IMR-90 (cell line): Measurements from ENCODE around the gene SLC25A21. TPM values are rescaled to one million over a fixed set of nuclear protein-coding genes. Genes with fewer than 3 reads are reported as not detected.

ENCODE experiments used
- ATAC-seq: fragments of 200-7000 bp; cut with Tn5 transposase; 2 replicates; pipeline ENCODE4 v1.9.1; 2020; ENCODE audit warnings: low read depth, mild to moderate bottlenecking, moderate library complexity
- BruUV-seq: library from RNA; stranded (reverse); fragments of 400-500 nt; replicated peaks from 2 replicates; lab custom pipeline; 2021; lab: Mats Ljungman, UMichigan
- CTCF ChIA-PET: fragments of 300-600 bp; formaldehyde crosslinking; extraction: SDS; loops from one replicate; lab custom pipeline; 2021; ENCODE audit warnings: antibody characterized with exemption; lab: Yijun Ruan, JAX
- POLR2A ChIA-PET: fragments of 300-600 bp; sonication (Branson Sonifier 250); formaldehyde crosslinking; loops from one replicate; lab custom pipeline; 2022; ENCODE audit warnings: antibody characterized with exemption; ENCODE audit not compliant: unreplicated experiment; lab: Charles Lee
- DNase-seq: peaks from one replicate; pipeline ENCODE4 v3.0.0; 2013
- H2AFZ ChIP-seq: replicated peaks from 2 replicates; pipeline ENCODE3; 2013; ENCODE audit warnings: low read length, mild to moderate bottlenecking; ENCODE audit not compliant: poor library complexity
- H2AK5ac ChIP-seq: 2 replicates; pipeline ENCODE4 v1.6.1; 2013; ENCODE audit warnings: low read depth, low read length, inconsistent platforms
- H2AK9ac ChIP-seq: replicated peaks from 2 replicates; pipeline ENCODE3; 2013; ENCODE audit warnings: mild to moderate bottlenecking, low read depth, low read length, moderate library complexity; ENCODE audit not compliant: poor library complexity
- H2BK120ac ChIP-seq: 2 replicates; pipeline ENCODE4 v1.6.1; 2013; ENCODE audit warnings: low read depth, low read length, inconsistent platforms
- H2BK15ac ChIP-seq: 3 replicates; pipeline ENCODE4 v1.6.1; 2013; ENCODE audit warnings: low read depth, low read length, inconsistent platforms
- H2BK20ac ChIP-seq: 2 replicates; pipeline ENCODE4 v1.6.1; 2013; ENCODE audit warnings: low read depth, mild to moderate bottlenecking, inconsistent platforms, low read length, moderate library complexity
- H2BK5ac ChIP-seq: 2 replicates; pipeline ENCODE4 v1.6.1; 2013; ENCODE audit warnings: mild to moderate bottlenecking, low read depth, low read length, inconsistent platforms; ENCODE audit not compliant: poor library complexity, severe bottlenecking
- H3K14ac ChIP-seq: replicated peaks from 2 replicates; pipeline ENCODE4 v1.6.1; 2013; ENCODE audit warnings: low read depth, low read length, inconsistent platforms
- H3K18ac ChIP-seq: 2 replicates; pipeline ENCODE4 v1.6.1; 2013; ENCODE audit warnings: low read depth, low read length, control low read depth
- H3K23ac ChIP-seq: 2 replicates; pipeline ENCODE4 v1.6.1; 2013; ENCODE audit warnings: low read depth, low read length, inconsistent platforms
- H3K27ac ChIP-seq: 2 replicates; pipeline ENCODE4 v1.5.1; 2013; ENCODE audit warnings: mild to moderate bottlenecking, control low read depth, low read length; ENCODE audit not compliant: insufficient read depth
- H3K27me3 ChIP-seq: 2 replicates; pipeline ENCODE4 v1.6.1; 2013; ENCODE audit warnings: low read length; ENCODE audit not compliant: control insufficient read depth, insufficient read depth
- H3K36me3 ChIP-seq: 2 replicates; pipeline ENCODE4 v1.6.1; 2013; ENCODE audit warnings: low read length, mixed read lengths; ENCODE audit not compliant: control insufficient read depth, insufficient read depth
- H3K4ac ChIP-seq: 2 replicates; pipeline ENCODE4 v1.6.1; 2013; ENCODE audit warnings: low read depth, low read length, inconsistent platforms
- H3K4me1 ChIP-seq: 2 replicates; pipeline ENCODE4 v1.6.1; 2013; ENCODE audit warnings: low read length, mixed read lengths; ENCODE audit not compliant: control insufficient read depth, insufficient read depth
- H3K4me2 ChIP-seq: 2 replicates; pipeline ENCODE4 v1.6.1; 2013; ENCODE audit warnings: low read depth, mild to moderate bottlenecking, control low read depth, low read length, moderate library complexity
- H3K4me3 ChIP-seq: 2 replicates; pipeline ENCODE4 v1.5.1; 2013; ENCODE audit warnings: low read depth, mild to moderate bottlenecking, control low read depth, low read length, moderate library complexity; ENCODE audit not compliant: insufficient read depth
- H3K56ac ChIP-seq: 2 replicates; pipeline ENCODE4 v1.6.1; 2013; ENCODE audit warnings: low read length, inconsistent platforms; ENCODE audit not compliant: insufficient read depth; ENCODE audit errors: extremely low read depth
- H3K79me1 ChIP-seq, 2 experiments: 2 replicates each; pipeline ENCODE4 v1.6.1; 2013; ENCODE audit warnings: low read length in 2 of 2, inconsistent platforms in 1 of 2, low read depth in 1 of 2
- H3K9ac ChIP-seq: 2 replicates; pipeline ENCODE4 v1.6.1; 2013; ENCODE audit warnings: low read depth, low read length, control low read depth
- H3K9me1 ChIP-seq: 2 replicates; pipeline ENCODE4 v1.6.1; 2013; ENCODE audit warnings: low read length, inconsistent platforms; ENCODE audit not compliant: insufficient read depth
- H3K9me3 ChIP-seq: 2 replicates; pipeline ENCODE4 v1.6.1; 2013; ENCODE audit warnings: low read length; ENCODE audit not compliant: control insufficient read depth, insufficient read depth
- H4K20me1 ChIP-seq: 2 replicates; pipeline ENCODE4 v1.6.1; 2013; ENCODE audit warnings: low read length, inconsistent platforms; ENCODE audit not compliant: insufficient read depth
- H4K5ac ChIP-seq: 2 replicates; pipeline ENCODE4 v1.6.1; 2013; ENCODE audit warnings: mild to moderate bottlenecking, low read depth, low read length, control low read depth
- H4K8ac ChIP-seq, 2 experiments: 2 replicates each; pipeline ENCODE4 v1.6.1; 2013; ENCODE audit warnings: low read depth in 2 of 2, low read length in 2 of 2, control low read depth in 1 of 2, inconsistent platforms in 1 of 2
- H4K91ac ChIP-seq: 2 replicates; pipeline ENCODE4 v1.6.1; 2013; ENCODE audit warnings: low read depth, low read length, inconsistent platforms; ENCODE audit not compliant: insufficient read depth
- BHLHE40 ChIP-seq: fragments of 150-350 bp; IDR thresholded peaks from 2 replicates; pipeline ENCODE4 v1.6.1; 2016; ENCODE audit warnings: mild to moderate bottlenecking, low read depth, low read length
- CEBPB ChIP-seq: IDR thresholded peaks from 2 replicates; pipeline ENCODE4 v1.6.1; 2012; ENCODE audit warnings: low read depth, low read length, improper control_type of control experiment
- CHD1 ChIP-seq: IDR thresholded peaks from 2 replicates; pipeline ENCODE4 v1.6.1; 2012; ENCODE audit warnings: low read depth, low read length, improper control_type of control experiment
- ELK1 ChIP-seq: fragments of 150-350 bp; IDR thresholded peaks from 2 replicates; pipeline ENCODE4 v1.6.1; 2016; ENCODE audit warnings: low read depth, mild to moderate bottlenecking, low read length, moderate library complexity, borderline replicate concordance
- FOS ChIP-seq: fragments of 150-350 bp; IDR thresholded peaks from 2 replicates; pipeline ENCODE4 v1.6.1; 2016; ENCODE audit warnings: low read depth, low read length
- MAFK ChIP-seq: IDR thresholded peaks from 2 replicates; pipeline ENCODE4 v1.6.1; 2012; ENCODE audit warnings: low read depth, low read length, improper control_type of control experiment
- MAZ ChIP-seq: IDR thresholded peaks from 2 replicates; pipeline ENCODE4 v1.6.1; 2012; ENCODE audit warnings: low read depth, mild to moderate bottlenecking, low read length, improper control_type of control experiment, moderate library complexity, borderline replicate concordance
- MXI1 ChIP-seq: IDR thresholded peaks from 2 replicates; pipeline ENCODE4 v1.6.1; 2012; ENCODE audit warnings: low read depth, mild to moderate bottlenecking, low read length, moderate library complexity, borderline replicate concordance
- NFE2L2 ChIP-seq: fragments of 150-350 bp; IDR thresholded peaks from 2 replicates; pipeline ENCODE4 v1.6.1; 2016; ENCODE audit warnings: low read depth, mild to moderate bottlenecking, low read length
- POLR2A ChIP-seq: IDR thresholded peaks from 2 replicates; pipeline ENCODE4 v1.6.1; 2012; ENCODE audit warnings: mild to moderate bottlenecking, low read depth, low read length
- RAD21 ChIP-seq: IDR thresholded peaks from 2 replicates; pipeline ENCODE4 v1.6.1; 2012; ENCODE audit warnings: low read length, improper control_type of control experiment
- RCOR1 ChIP-seq: IDR thresholded peaks from 2 replicates; pipeline ENCODE4 v1.6.1; 2012; ENCODE audit warnings: mild to moderate bottlenecking, low read length, improper control_type of control experiment; ENCODE audit not compliant: insufficient replicate concordance
- RFX5 ChIP-seq: IDR thresholded peaks from 2 replicates; pipeline ENCODE4 v1.8.0; 2012; ENCODE audit warnings: low read depth, mild to moderate bottlenecking, low read length, moderate library complexity
- SMC3 ChIP-seq: fragments of 150-350 bp; IDR thresholded peaks from 2 replicates; pipeline ENCODE4 v1.6.1; 2016; ENCODE audit warnings: low read depth, mild to moderate bottlenecking, antibody characterized with exemption, low read length, moderate library complexity
- USF2 ChIP-seq: fragments of 150-350 bp; IDR thresholded peaks from 2 replicates; pipeline ENCODE4 v1.6.1; 2017; ENCODE audit warnings: mild to moderate bottlenecking, antibody characterized with exemption, low read length, low read depth
- WGBS, 2 experiments: methylation state at CpG; one replicate each; pipeline versions ENCODE4 v1.1.5 to v1.1.7; 2013; ENCODE audit warnings: missing lambda C conversion rate in 2 of 2; ENCODE audit not compliant: insufficient read length in 1 of 2; ENCODE audit errors: extremely low coverage in 2 of 2; 5-methylcytosine and 5-hydroxymethylcytosine counted together
- dilution Hi-C: fragments of 300-500 bp; cut with HindIII; formaldehyde crosslinking; loops from one replicate; pipeline ENCODE4 v1.14.3; 2018; ENCODE audit warnings: low sequenced_read_pairs; ENCODE audit not compliant: unreplicated experiment
- in situ Hi-C: fragments of 300-500 bp; cut with MboI; formaldehyde crosslinking; loops from 3 replicates; pipeline ENCODE4 v1.14.3; 2019; ENCODE audit warnings: low sequenced_read_pairs, inconsistent platforms, mixed read lengths
- intact Hi-C: fragments of 100-400 bp; cut with micrococcal nuclease; formaldehyde crosslinking; loops from 2 replicates; pipeline ENCODE4 v1.10.0; 2022
- polyA plus RNA-seq, 3 experiments: library from polyadenylated mRNA; depleted of rRNA; stranded (reverse); fragments of >200 nt; gene quantifications; 2 replicates each; pipeline ENCODE4 v1.2.3, GENCODE V29; 2012; ENCODE audit warnings: low replicate concordance in 1 of 3
- total RNA-seq: library from RNA; depleted of rRNA; stranded (reverse); fragments of >200 nt; gene quantifications from 2 replicates; pipeline ENCODE4 v1.2.3, GENCODE V29; 2012
- TF ChIP-seq, protein P1 (sequence below): conservative IDR thresholded peaks from 2 replicates; pipeline ENCODE4 v1.5.1; 2012; ENCODE audit warnings: mild to moderate bottlenecking, low read depth, low read length, improper control_type of control experiment

SLC25A21 gene
- total and polyA plus RNA-seq, 2 of the 4 experiments (the other 2 are of a cell fraction): 0.62 to 0.90 TPM

DNA sequence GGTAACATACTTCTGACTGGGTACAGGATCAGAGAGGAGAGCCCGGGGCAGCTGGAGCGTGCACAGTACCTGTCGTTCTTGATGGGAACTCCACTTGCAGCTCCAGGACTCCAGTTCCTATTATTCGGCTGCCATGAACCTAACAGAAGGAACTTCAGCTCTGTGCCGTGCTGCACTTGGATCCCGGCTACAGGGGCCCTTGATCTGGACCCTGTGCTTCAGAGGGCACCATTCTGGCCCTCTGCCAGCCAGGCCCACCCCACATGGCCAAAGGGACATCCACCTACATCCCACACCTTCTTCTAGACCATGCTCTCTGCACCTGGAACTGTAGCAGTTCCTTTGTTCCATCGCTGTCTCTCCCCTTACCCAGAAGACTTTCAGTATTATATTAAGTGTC is 452.6 kb downstream of the SLC25A21 start:
- no TSS peak for BruUV-seq
- Histone ChIP-seq H2AK9ac (no peak overlapping the region), H4K8ac (no peak overlapping the region), H3K9ac (no peak overlapping the region), H2AFZ (no peak overlapping the region), H2BK20ac (no peak overlapping the region), H3K27me3 (no peaks in the 10 kb centered on the region), H3K36me3 (no peaks in the 10 kb centered on the region), H2AK5ac (no peak overlapping the region), H4K91ac (no peak overlapping the region), H2BK5ac (no peak overlapping the region), H2BK120ac (no peak overlapping the region), H3K14ac (no peak overlapping the region), H3K4me3 (no peak overlapping the region), H2BK15ac (no peak overlapping the region), H3K9me1 (no peaks in the 10 kb centered on the region), H3K9me3 (no peaks in the 10 kb centered on the region), H3K4ac (no peak overlapping the region), H3K4me1 (no peaks in the 10 kb centered on the region), H3K56ac (no peak overlapping the region), H3K79me1 (no peaks in the 10 kb centered on the region), H3K18ac (no peak overlapping the region), H4K20me1 (no peaks in the 10 kb centered on the region), H3K23ac (no peak overlapping the region), H3K27ac (no peak overlapping the region), H4K5ac (no peak overlapping the region), H3K4me2 (no peak overlapping the region)
- POLR2A ChIA-PET: no interaction called here
- CTCF ChIA-PET: no interaction called here
- in situ Hi-C loops: no loop called here
- dilution Hi-C loops: no loop called here
- ATAC-seq: no peak
- TF ChIP-seq CEBPB (no peak), MAZ (no peak), SMC3 (no peak), USF2 (no peak), ELK1 (no peak), MAFK (no peak), POLR2A (no peak), NFE2L2 (no peak), RCOR1 (no peak), MXI1 (no peak), FOS (no peak), RFX5 (no peak), CHD1 (no peak), BHLHE40 (no peak), RAD21 (no peak)
- TF ChIP-seq, protein P1, sequence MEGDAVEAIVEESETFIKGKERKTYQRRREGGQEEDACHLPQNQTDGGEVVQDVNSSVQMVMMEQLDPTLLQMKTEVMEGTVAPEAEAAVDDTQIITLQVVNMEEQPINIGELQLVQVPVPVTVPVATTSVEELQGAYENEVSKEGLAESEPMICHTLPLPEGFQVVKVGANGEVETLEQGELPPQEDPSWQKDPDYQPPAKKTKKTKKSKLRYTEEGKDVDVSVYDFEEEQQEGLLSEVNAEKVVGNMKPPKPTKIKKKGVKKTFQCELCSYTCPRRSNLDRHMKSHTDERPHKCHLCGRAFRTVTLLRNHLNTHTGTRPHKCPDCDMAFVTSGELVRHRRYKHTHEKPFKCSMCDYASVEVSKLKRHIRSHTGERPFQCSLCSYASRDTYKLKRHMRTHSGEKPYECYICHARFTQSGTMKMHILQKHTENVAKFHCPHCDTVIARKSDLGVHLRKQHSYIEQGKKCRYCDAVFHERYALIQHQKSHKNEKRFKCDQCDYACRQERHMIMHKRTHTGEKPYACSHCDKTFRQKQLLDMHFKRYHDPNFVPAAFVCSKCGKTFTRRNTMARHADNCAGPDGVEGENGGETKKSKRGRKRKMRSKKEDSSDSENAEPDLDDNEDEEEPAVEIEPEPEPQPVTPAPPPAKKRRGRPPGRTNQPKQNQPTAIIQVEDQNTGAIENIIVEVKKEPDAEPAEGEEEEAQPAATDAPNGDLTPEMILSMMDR: no peak
- DNase-seq: no peak
- 63% methylated on average over 5 of the region's 7 CpGs; no CpG with 5 or more reads in 1 of the 2 experiments for WGBS, 2 experiments
- intact Hi-C loops: no loop called here
